A549 (cell line): ENCODE results near the gene CMYA5. TPM values are rescaled to one million over a fixed set of nuclear protein-coding genes. Genes with fewer than 3 reads are reported as not detected.

Experiments used
- ATAC-seq, 2 experiments: fragments of 200-7000 bp in 1 of 2; fragments of >200 bp in 1 of 2; cut with Nextera tagmentation in 1 of 2; cut with Tn5 transposase in 1 of 2; 3 replicates each; pipeline versions ENCODE4 v1.8.0 to v1.9.1; 2018 to 2020; ENCODE audit warnings: mild to moderate bottlenecking in 1 of 2, moderate library complexity in 1 of 2
- CTCF ChIA-PET: fragments of 300-600 bp; sonication (Branson Sonifier 250); formaldehyde crosslinking; extraction: SDS; loops from one replicate; lab custom pipeline; 2021; ENCODE audit warnings: antibody characterized with exemption, inconsistent platforms; lab: Yijun Ruan, JAX
- POLR2A ChIA-PET: fragments of 350-600 bp; formaldehyde crosslinking; extraction: SDS; loops from one replicate; lab custom pipeline; 2021; ENCODE audit warnings: antibody characterized with exemption, inconsistent platforms; lab: Yijun Ruan, JAX
- DNase-seq, 2 experiments: peaks; one replicate each; pipeline versions ENCODE4 v3.0.0 to v3.0.0-alpha.2; 2011 to 2016; ENCODE audit warnings: low read depth in 1 of 2, low spot score in 1 of 2
- FAIRE-seq: peaks from 2 replicates; lab custom pipeline; 2011; peaks lifted over from hg19 to GRCh38; lab: Jason Lieb, UNC
- H3K27ac ChIP-seq, 2 experiments: fragments of >200 bp; sonication (Bioruptor Twin); formaldehyde crosslinking; 3 replicates each; pipeline ENCODE4 v1.5.1; 2016 to 2017
- H3K4me1 ChIP-seq: fragments of >200 bp; sonication (Bioruptor Twin); formaldehyde crosslinking; 3 replicates; pipeline ENCODE4 v1.6.1; 2016
- H3K4me2 ChIP-seq: fragments of >200 bp; sonication (Bioruptor Twin); formaldehyde crosslinking; 3 replicates; pipeline ENCODE4 v1.6.1; 2016
- H3K4me3 ChIP-seq: fragments of >200 bp; sonication (Bioruptor Twin); formaldehyde crosslinking; 3 replicates; pipeline ENCODE4 v1.5.1; 2016
- H3K9me3 ChIP-seq: fragments of >200 bp; sonication (Bioruptor Twin); formaldehyde crosslinking; 3 replicates; pipeline ENCODE4 v1.6.1; 2016
- ATOH8 ChIP-seq: fragments of 250-450 bp; sonication (Bioruptor Pico); IDR thresholded peaks from 2 replicates; pipeline ENCODE4 v1.5.0; 2020; ENCODE audit warnings: low read depth, mild to moderate bottlenecking, moderate library complexity
- BHLHE40 ChIP-seq: IDR thresholded peaks from 2 replicates; pipeline ENCODE4 v1.6.1; 2012; ENCODE audit warnings: low read depth, low read length, inconsistent platforms
- CBX2 ChIP-seq: fragments of 200-600 bp; sonication (generic); IDR thresholded peaks from 2 replicates; pipeline ENCODE4 v1.6.1; 2016; ENCODE audit warnings: low read depth, mild to moderate bottlenecking, borderline replicate concordance
- CHD2 ChIP-seq: fragments of 150-350 bp; IDR thresholded peaks from 2 replicates; pipeline ENCODE4 v1.6.1; 2014; ENCODE audit warnings: low read length; ENCODE audit not compliant: partially characterized antibody
- CHD4 ChIP-seq: fragments of 200-600 bp; sonication (generic); IDR thresholded peaks from 2 replicates; pipeline ENCODE4 v1.6.1; 2016; ENCODE audit warnings: antibody characterized with exemption, mild to moderate bottlenecking, borderline replicate concordance
- EHMT2 ChIP-seq: fragments of 200-600 bp; sonication (generic); IDR thresholded peaks from 2 replicates; pipeline ENCODE4 v1.6.1; 2016; ENCODE audit warnings: antibody characterized with exemption, low read depth, mild to moderate bottlenecking, moderate library complexity
- ESRRA ChIP-seq: fragments of 150-350 bp; IDR thresholded peaks from 2 replicates; pipeline ENCODE4 v1.6.1; 2014; ENCODE audit warnings: mild to moderate bottlenecking, low read length, borderline replicate concordance
- FOSB ChIP-seq: fragments of 250-450 bp; sonication (Bioruptor Pico); IDR thresholded peaks from 2 replicates; pipeline ENCODE4 v1.5.0; 2020; ENCODE audit warnings: mild to moderate bottlenecking, moderate library complexity
- FOXS1 ChIP-seq: fragments of 250-450 bp; sonication (Bioruptor Pico); IDR thresholded peaks from 2 replicates; pipeline ENCODE4 v1.5.0; 2020; ENCODE audit warnings: mild to moderate bottlenecking, moderate library complexity
- GATA3 ChIP-seq: IDR thresholded peaks from 2 replicates; pipeline ENCODE4 v1.6.1; 2012; ENCODE audit warnings: borderline replicate concordance
- HDAC2 ChIP-seq: fragments of 200-600 bp; sonication (generic); IDR thresholded peaks from 2 replicates; pipeline ENCODE4 v1.6.1; 2016
- HOXA7 ChIP-seq: fragments of 250-450 bp; sonication (Bioruptor Pico); IDR thresholded peaks from 2 replicates; pipeline ENCODE4 v1.5.0; 2020; ENCODE audit warnings: mild to moderate bottlenecking, moderate library complexity
- HOXB13 ChIP-seq: fragments of 250-450 bp; sonication (Bioruptor Pico); IDR thresholded peaks from 2 replicates; pipeline ENCODE4 v1.5.0; 2020; ENCODE audit warnings: low read depth, mild to moderate bottlenecking, moderate library complexity
- HOXB5 ChIP-seq: fragments of 250-450 bp; sonication (Bioruptor Pico); IDR thresholded peaks from 2 replicates; pipeline ENCODE4 v1.5.0; 2020; ENCODE audit warnings: mild to moderate bottlenecking, moderate library complexity
- KDM1A ChIP-seq: fragments of 200-600 bp; sonication (generic); IDR thresholded peaks from 2 replicates; pipeline ENCODE4 v1.6.1; 2016; ENCODE audit warnings: low read depth, mild to moderate bottlenecking
- MAFK ChIP-seq: fragments of 450-650 bp; IDR thresholded peaks from 2 replicates; pipeline ENCODE4 v1.6.1; 2014; ENCODE audit not compliant: partially characterized antibody
- MAZ ChIP-seq: fragments of 150-350 bp; IDR thresholded peaks from 2 replicates; pipeline ENCODE4 v1.6.1; 2014; ENCODE audit warnings: antibody characterized with exemption, low read depth, low read length, borderline replicate concordance
- MYC ChIP-seq: IDR thresholded peaks from 2 replicates; pipeline ENCODE4 v1.6.1; 2012; ENCODE audit warnings: mild to moderate bottlenecking, inconsistent platforms, low read length, improper control_type of control experiment, borderline replicate concordance
- NPAS2 ChIP-seq: fragments of 250-450 bp; sonication (Bioruptor Pico); IDR thresholded peaks from 2 replicates; pipeline ENCODE4 v1.8.0; 2022; ENCODE audit warnings: mild to moderate bottlenecking, moderate library complexity, borderline replicate concordance
- RAD21 ChIP-seq, 2 experiments: fragments of >200 bp in 1 of 2; sonication (Bioruptor Twin) in 1 of 2; formaldehyde crosslinking in 1 of 2; IDR thresholded peaks in 1 of 2; conservative IDR thresholded peaks in 1 of 2; 2 replicates in 1 of 2; 3 replicates in 1 of 2; pipeline ENCODE4 v1.6.1; 2012 to 2018; ENCODE audit warnings: inconsistent platforms in 1 of 2
- RCOR1 ChIP-seq: fragments of 150-350 bp; IDR thresholded peaks from 2 replicates; pipeline ENCODE4 v1.6.1; 2014; ENCODE audit warnings: antibody characterized with exemption, low read length, low read depth
- RNF2 ChIP-seq: fragments of 200-600 bp; sonication (generic); IDR thresholded peaks from 2 replicates; pipeline ENCODE4 v1.6.1; 2016; ENCODE audit warnings: low read depth, mild to moderate bottlenecking, antibody characterized with exemption, moderate library complexity, borderline replicate concordance
- TFCP2L1 ChIP-seq: fragments of 250-450 bp; sonication (Bioruptor Pico); IDR thresholded peaks from 2 replicates; pipeline ENCODE4 v1.5.0; 2021; ENCODE audit warnings: mild to moderate bottlenecking
- USF2 ChIP-seq: fragments of 450-650 bp; IDR thresholded peaks from 2 replicates; pipeline ENCODE4 v1.6.1; 2014; ENCODE audit warnings: antibody characterized with exemption
- ZC3H11A ChIP-seq: fragments of 450-650 bp; IDR thresholded peaks from 2 replicates; pipeline ENCODE4 v1.6.1; 2014; ENCODE audit warnings: antibody characterized with exemption, mild to moderate bottlenecking
- ZSCAN20 ChIP-seq: fragments of 250-450 bp; sonication (Bioruptor Pico); IDR thresholded peaks from 2 replicates; pipeline ENCODE4 v1.8.0; 2022; ENCODE audit warnings: mild to moderate bottlenecking, moderate library complexity
- WGBS: methylation state at CpG from one replicate; pipeline ENCODE4 v1.1.6; 2017; ENCODE audit errors: missing lambda C conversion rate; 5-methylcytosine and 5-hydroxymethylcytosine counted together
- polyA plus RNA-seq, 4 experiments: library from polyadenylated mRNA; depleted of rRNA in 3 of 4; stranded (reverse); fragments of >200 nt; fragmentation: RNase III in 1 of 4; extraction: RNeasy Plus Mini Kit Qiagen cat#74134 plus additional on column Dnase treatment in 1 of 4; gene quantifications; 2 replicates in 3 of 4; 3 replicates in 1 of 4; pipeline ENCODE4 v1.2.3, GENCODE V29; 2011 to 2017
- TF ChIP-seq, protein P1 (sequence below): IDR thresholded peaks from 2 replicates; pipeline ENCODE4 v1.6.1; 2012
- TF ChIP-seq, protein P2 (sequence below): fragments of 250-450 bp; sonication (Bioruptor Pico); IDR thresholded peaks from 2 replicates; pipeline ENCODE4 v1.5.0; 2021; ENCODE audit warnings: mild to moderate bottlenecking, moderate library complexity, borderline replicate concordance

CMYA5 gene
- polyA plus RNA-seq, 2 of the 4 experiments (the other 2 are of a cell fraction) = 0.10 to 0.61 TPM

DNA sequence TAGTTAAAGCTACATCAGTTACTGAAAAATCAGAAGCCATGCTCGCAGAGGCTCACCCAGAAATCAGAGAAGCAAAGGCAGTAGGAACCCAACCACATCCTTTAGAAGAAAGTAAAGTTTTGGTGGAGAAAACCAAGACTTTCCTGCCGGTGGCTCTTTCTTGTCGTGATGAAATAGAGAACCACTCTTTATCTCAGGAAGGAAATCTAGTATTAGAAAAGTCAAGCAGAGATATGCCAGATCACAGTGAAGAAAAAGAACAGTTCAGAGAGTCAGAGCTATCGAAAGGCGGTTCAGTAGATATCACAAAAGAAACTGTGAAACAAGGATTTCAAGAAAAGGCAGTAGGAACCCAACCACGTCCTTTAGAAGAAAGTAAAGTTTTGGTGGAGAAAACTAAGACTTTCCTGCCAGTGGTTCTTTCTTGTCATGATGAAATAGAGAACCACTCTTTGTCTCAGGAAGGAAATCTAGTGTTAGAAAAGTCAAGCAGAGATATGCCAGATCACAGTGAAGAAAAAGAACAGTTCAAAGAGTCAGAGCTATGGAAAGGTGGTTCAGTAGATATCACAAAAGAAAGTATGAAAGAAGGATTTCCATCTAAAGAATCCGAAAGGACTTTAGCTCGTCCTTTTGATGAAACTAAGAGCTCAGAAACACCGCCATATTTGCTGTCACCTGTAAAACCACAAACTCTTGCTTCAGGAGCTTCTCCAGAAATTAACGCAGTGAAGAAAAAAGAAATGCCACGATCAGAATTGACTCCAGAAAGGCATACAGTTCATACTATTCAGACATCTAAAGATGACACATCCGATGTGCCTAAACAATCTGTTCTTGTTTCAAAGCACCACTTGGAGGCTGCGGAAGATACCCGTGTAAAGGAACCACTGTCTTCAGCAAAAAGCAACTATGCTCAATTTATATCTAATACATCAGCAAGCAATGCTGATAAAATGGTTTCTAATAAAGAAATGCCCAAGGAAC, 47.2 kb downstream of the CMYA5 start:
- POLR2A ChIA-PET = no interaction called here
- WGBS = 38% methylated on average over 14 of the region's 14 CpGs
- CTCF ChIA-PET = no interaction called here
- Histone ChIP-seq H3K4me1 (no peaks in the 10 kb centered on the region), H3K9me3 (peaks cover 36% of the 10 kb centered on the region; the same call in 2 of the 3 replicates), H3K4me2 (no peak overlapping the region), H3K27ac (no peak overlapping the region), H3K4me3 (no peak overlapping the region)
- no peak for ATAC-seq
- FAIRE-seq = no peak
- no peak for DNase-seq
- no peak for TF ChIP-seq USF2
- TF ChIP-seq, protein P1, sequence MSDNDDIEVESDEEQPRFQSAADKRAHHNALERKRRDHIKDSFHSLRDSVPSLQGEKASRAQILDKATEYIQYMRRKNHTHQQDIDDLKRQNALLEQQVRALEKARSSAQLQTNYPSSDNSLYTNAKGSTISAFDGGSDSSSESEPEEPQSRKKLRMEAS = no peak
- TF ChIP-seq EHMT2 = no peak
- TF ChIP-seq MAZ = no peak
- no peak for TF ChIP-seq BHLHE40
- no peak for TF ChIP-seq RAD21 (conservative IDR thresholded peaks at IDR 0.05 in 1 of 2, IDR thresholded peaks at IDR 0.05 in 1 of 2)
- TF ChIP-seq, protein P2, sequence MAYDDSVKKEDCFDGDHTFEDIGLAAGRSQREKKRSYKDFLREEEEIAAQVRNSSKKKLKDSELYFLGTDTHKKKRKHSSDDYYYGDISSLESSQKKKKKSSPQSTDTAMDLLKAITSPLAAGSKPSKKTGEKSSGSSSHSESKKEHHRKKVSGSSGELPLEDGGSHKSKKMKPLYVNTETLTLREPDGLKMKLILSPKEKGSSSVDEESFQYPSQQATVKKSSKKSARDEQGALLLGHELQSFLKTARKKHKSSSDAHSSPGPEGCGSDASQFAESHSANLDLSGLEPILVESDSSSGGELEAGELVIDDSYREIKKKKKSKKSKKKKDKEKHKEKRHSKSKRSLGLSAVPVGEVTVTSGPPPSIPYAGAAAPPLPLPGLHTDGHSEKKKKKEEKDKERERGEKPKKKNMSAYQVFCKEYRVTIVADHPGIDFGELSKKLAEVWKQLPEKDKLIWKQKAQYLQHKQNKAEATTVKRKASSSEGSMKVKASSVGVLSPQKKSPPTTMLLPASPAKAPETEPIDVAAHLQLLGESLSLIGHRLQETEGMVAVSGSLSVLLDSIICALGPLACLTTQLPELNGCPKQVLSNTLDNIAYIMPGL = no peak
- TF ChIP-seq FOSB (CRISPR knock-in tag) = no peak
- no peak for TF ChIP-seq NPAS2 (CRISPR knock-in tag)
- no peak for TF ChIP-seq CHD4
- no peak for TF ChIP-seq TFCP2L1 (CRISPR knock-in tag)
- TF ChIP-seq HOXB13 = no peak
- no peak for TF ChIP-seq RNF2
- TF ChIP-seq HOXA7 (CRISPR knock-in tag) = no peak
- TF ChIP-seq HOXB5 (CRISPR knock-in tag) = no peak
- TF ChIP-seq, all 56 proteins: peak for 0

GRCh38 chr5:79738349-79738748, 48.7 kb downstream of the CMYA5 start:
- TF ChIP-seq GATA3 (no peak), FOXS1 (CRISPR knock-in tag) (no peak)
- TF ChIP-seq, all 56 proteins: peak for 0
- no peak for ATAC-seq
- ChIA-PET POLR2A (no interaction called here), CTCF (no interaction called here)
- no peak overlapping the region for H3K27ac ChIP-seq
- H3K4me2 ChIP-seq = no peak overlapping the region
- DNase-seq = no peak
- FAIRE-seq = no peak
- no peaks in the 10 kb centered on the region for H3K4me1 ChIP-seq
- no peak overlapping the region for H3K4me3 ChIP-seq
- H3K9me3 ChIP-seq = peaks cover 27% of the 10 kb centered on the region; the same call in 2 of the 3 replicates
- WGBS = 32% methylated on average over 5 of the region's 5 CpGs

DNA sequence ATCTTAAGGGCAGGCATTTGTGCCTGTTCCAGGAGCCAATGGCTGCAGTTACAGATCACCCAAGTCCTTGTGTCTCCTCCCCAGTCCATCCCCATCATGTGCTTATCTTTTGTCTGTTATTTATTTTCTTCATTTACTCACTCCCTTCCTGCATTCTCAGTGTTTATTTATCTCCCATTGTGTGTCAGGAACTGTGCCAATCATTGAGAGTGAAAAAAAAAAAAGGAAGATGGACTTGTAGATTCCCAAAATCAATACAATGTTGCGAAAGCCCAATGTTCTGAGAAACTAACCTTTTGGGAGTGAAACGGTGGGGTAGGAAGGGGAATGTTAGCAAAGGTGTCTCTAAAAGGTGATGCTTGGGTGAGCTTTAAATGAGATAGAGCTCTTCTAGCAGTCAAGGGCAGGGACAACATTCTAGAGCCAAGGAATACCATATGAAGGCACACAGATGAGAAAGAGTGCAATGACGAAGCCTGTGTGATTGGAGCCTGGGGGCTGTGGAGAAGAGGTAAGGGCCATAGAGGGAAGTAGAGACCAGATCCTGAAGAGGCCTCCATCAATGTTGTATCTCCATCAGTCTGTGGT, 53.0 kb downstream of the CMYA5 start:
- no peaks in the 10 kb centered on the region; the same call in 2 of the 3 replicates for H3K9me3 ChIP-seq
- FAIRE-seq (no peak), ATAC-seq (no peak), DNase-seq (no peak)
- no peak overlapping the region for H3K4me3 ChIP-seq
- no peak overlapping the region for H3K4me2 ChIP-seq
- WGBS = 51% methylated on average over 3 of the region's 3 CpGs
- POLR2A ChIA-PET = interaction anchor here (0.7 kb wide), 1 partner anchor 114 kb away, joined by 4 read pairs; no protein-coding TSS in a partner anchor
- no peaks in the 10 kb centered on the region for H3K4me1 ChIP-seq
- CTCF ChIA-PET = interaction anchor here (0.6 to 1.1 kb wide), 2 partner anchors 197 to 216 kb away, joined by 3 read pairs; no protein-coding TSS in a partner anchor
- TF ChIP-seq ESRRA (no peak), CHD2 (no peak), MAFK (no peak), NPAS2 (CRISPR knock-in tag) (no peak), ATOH8 (no peak), ZC3H11A (no peak), USF2 (no peak), KDM1A (no peak), ZSCAN20 (CRISPR knock-in tag) (no peak), GATA3 (no peak), MYC (no peak), HDAC2 (no peak), CBX2 (no peak), RCOR1 (no peak)
- no peak overlapping the region for H3K27ac ChIP-seq
